Measurements from ENCODE around the gene TPM1.

The TPM1 gene

GRCh38 chr15:63046917-63047760 lies 4.6 kb downstream of the TPM1 start:
- Histone ChIP-seq H3K27me3 (replicated peaks; ENCODE audit: control insufficient read depth, insufficient read depth, low read length, poor library complexity, severe bottlenecking) (peaks cover 28% of the 10 kb centered on the region), H3K27ac (ENCODE audit: insufficient read depth, low read length, poor library complexity, severe bottlenecking) (no peak overlapping the region)

GRCh38 chr15:63047792-63048114 lies 5.2 kb downstream of the TPM1 start:
- no peaks in the 10 kb centered on the region for H3K36me3 ChIP-seq (ENCODE audit: control insufficient read depth, insufficient read depth, low read length)
- DNase-seq = no peak
- peaks cover 17% of the 10 kb centered on the region for H3K4me1 ChIP-seq (ENCODE audit: control insufficient read depth, insufficient read depth, low read length, poor library complexity, severe bottlenecking)

More at GRCh38 chr15:63046917-63047760, 4.6 kb downstream of the TPM1 start:
- DNase-seq = no peak
- Histone ChIP-seq H3K4me3 (ENCODE audit: insufficient read depth, low read depth, low read length, poor library complexity, severe bottlenecking) (no peak overlapping the region), H3K9me3 (ENCODE audit: control insufficient read depth, low read length) (no peaks in the 10 kb centered on the region), H3K4me1 (ENCODE audit: control insufficient read depth, insufficient read depth, low read length, poor library complexity, severe bottlenecking) (peaks cover 23% of the 10 kb centered on the region), H3K36me3 (ENCODE audit: control insufficient read depth, insufficient read depth, low read length) (no peaks in the 10 kb centered on the region)

GRCh38 chr15:63048115-63048775 lies 5.7 kb downstream of the TPM1 start:
- Histone ChIP-seq H3K4me1 (ENCODE audit: control insufficient read depth, insufficient read depth, low read length, poor library complexity, severe bottlenecking) (peaks cover 12% of the 10 kb centered on the region), H3K36me3 (ENCODE audit: control insufficient read depth, insufficient read depth, low read length) (no peaks in the 10 kb centered on the region), H3K27ac (ENCODE audit: insufficient read depth, low read length, poor library complexity, severe bottlenecking) (peak overlapping the region; percentile 58), H3K27me3 (replicated peaks; ENCODE audit: control insufficient read depth, insufficient read depth, low read length, poor library complexity, severe bottlenecking) (peaks cover 17% of the 10 kb centered on the region), H3K9me3 (ENCODE audit: control insufficient read depth, low read length) (no peaks in the 10 kb centered on the region), H3K4me3 (ENCODE audit: insufficient read depth, low read depth, low read length, poor library complexity, severe bottlenecking) (peak overlapping the region; percentile 86)
- DNase-seq = peak; percentile 72 to 80 (median 79)

More at GRCh38 chr15:63047792-63048114, 5.2 kb downstream of the TPM1 start:
- H3K27me3 ChIP-seq (replicated peaks; ENCODE audit: control insufficient read depth, insufficient read depth, low read length, poor library complexity, severe bottlenecking) = peaks cover 22% of the 10 kb centered on the region
- H3K4me3 ChIP-seq (ENCODE audit: insufficient read depth, low read depth, low read length, poor library complexity, severe bottlenecking) = peak overlapping the region; percentile 86
- H3K27ac ChIP-seq (ENCODE audit: insufficient read depth, low read length, poor library complexity, severe bottlenecking) = no peak overlapping the region
- H3K9me3 ChIP-seq (ENCODE audit: control insufficient read depth, low read length) = no peaks in the 10 kb centered on the region

GRCh38 chr15:63048776-63049665 lies 6.5 kb downstream of the TPM1 start:
- Histone ChIP-seq H3K27me3 (replicated peaks; ENCODE audit: control insufficient read depth, insufficient read depth, low read length, poor library complexity, severe bottlenecking) (peaks cover 9% of the 10 kb centered on the region), H3K9me3 (ENCODE audit: control insufficient read depth, low read length) (no peaks in the 10 kb centered on the region), H3K36me3 (ENCODE audit: control insufficient read depth, insufficient read depth, low read length) (no peaks in the 10 kb centered on the region), H3K4me3 (ENCODE audit: insufficient read depth, low read depth, low read length, poor library complexity, severe bottlenecking) (peak overlapping the region; percentile 86), H3K27ac (ENCODE audit: insufficient read depth, low read length, poor library complexity, severe bottlenecking) (peak overlapping the region; percentile 58), H3K4me1 (ENCODE audit: control insufficient read depth, insufficient read depth, low read length, poor library complexity, severe bottlenecking) (peaks cover 5% of the 10 kb centered on the region)
- DNase-seq = no peak

GRCh38 chr15:63049783-63050371 lies 7.3 kb downstream of the TPM1 start:
- H3K27me3 ChIP-seq (replicated peaks; ENCODE audit: control insufficient read depth, insufficient read depth, low read length, poor library complexity, severe bottlenecking) = peaks cover 5% of the 10 kb centered on the region
- H3K4me1 ChIP-seq (ENCODE audit: control insufficient read depth, insufficient read depth, low read length, poor library complexity, severe bottlenecking) = peaks cover 5% of the 10 kb centered on the region
- H3K9me3 ChIP-seq (ENCODE audit: control insufficient read depth, low read length) = no peaks in the 10 kb centered on the region
- DNase-seq = no peak
- no peak overlapping the region for H3K4me3 ChIP-seq (ENCODE audit: insufficient read depth, low read depth, low read length, poor library complexity, severe bottlenecking)
- no peaks in the 10 kb centered on the region for H3K36me3 ChIP-seq (ENCODE audit: control insufficient read depth, insufficient read depth, low read length)
- H3K27ac ChIP-seq (ENCODE audit: insufficient read depth, low read length, poor library complexity, severe bottlenecking) = no peak overlapping the region

GRCh38 chr15:63050731-63051155 lies 8.2 kb downstream of the TPM1 start:
- Histone ChIP-seq H3K4me1 (ENCODE audit: control insufficient read depth, insufficient read depth, low read length, poor library complexity, severe bottlenecking) (peaks cover 5% of the 10 kb centered on the region), H3K9me3 (ENCODE audit: control insufficient read depth, low read length) (no peaks in the 10 kb centered on the region), H3K27ac (ENCODE audit: insufficient read depth, low read length, poor library complexity, severe bottlenecking) (no peak overlapping the region), H3K4me3 (ENCODE audit: insufficient read depth, low read depth, low read length, poor library complexity, severe bottlenecking) (no peak overlapping the region), H3K27me3 (replicated peaks; ENCODE audit: control insufficient read depth, insufficient read depth, low read length, poor library complexity, severe bottlenecking) (no peaks in the 10 kb centered on the region), H3K36me3 (ENCODE audit: control insufficient read depth, insufficient read depth, low read length) (no peaks in the 10 kb centered on the region)
- DNase-seq = no peak

GRCh38 chr15:63051156-63052066 lies 8.9 kb downstream of the TPM1 start:
- peaks cover 5% of the 10 kb centered on the region for H3K4me1 ChIP-seq (ENCODE audit: control insufficient read depth, insufficient read depth, low read length, poor library complexity, severe bottlenecking)
- no peaks in the 10 kb centered on the region for H3K9me3 ChIP-seq (ENCODE audit: control insufficient read depth, low read length)
- H3K36me3 ChIP-seq (ENCODE audit: control insufficient read depth, insufficient read depth, low read length) = no peaks in the 10 kb centered on the region
- H3K4me3 ChIP-seq (ENCODE audit: insufficient read depth, low read depth, low read length, poor library complexity, severe bottlenecking) = no peak overlapping the region
- no peaks in the 10 kb centered on the region for H3K27me3 ChIP-seq (replicated peaks; ENCODE audit: control insufficient read depth, insufficient read depth, low read length, poor library complexity, severe bottlenecking)
- DNase-seq = no peak
- no peak overlapping the region for H3K27ac ChIP-seq (ENCODE audit: insufficient read depth, low read length, poor library complexity, severe bottlenecking)

- H3K4me1 ChIP-seq (ENCODE audit: control insufficient read depth, insufficient read depth, low read length, poor library complexity, severe bottlenecking) = peaks cover 5% of the 10 kb centered on the region
- H3K4me3 ChIP-seq (ENCODE audit: insufficient read depth, low read depth, low read length, poor library complexity, severe bottlenecking) = no peak overlapping the region
- no peaks in the 10 kb centered on the region for H3K27me3 ChIP-seq (replicated peaks; ENCODE audit: control insufficient read depth, insufficient read depth, low read length, poor library complexity, severe bottlenecking)
- DNase-seq = no peak
- no peaks in the 10 kb centered on the region for H3K9me3 ChIP-seq (ENCODE audit: control insufficient read depth, low read length)
- H3K27ac ChIP-seq (ENCODE audit: insufficient read depth, low read length, poor library complexity, severe bottlenecking) = no peak overlapping the region
- H3K36me3 ChIP-seq (ENCODE audit: control insufficient read depth, insufficient read depth, low read length) = peaks cover 1% of the 10 kb centered on the region
Observed at GRCh38 chr15:63052077-63052841, 9.7 kb downstream of the TPM1 start.

Measured in effector memory CD4-positive, alpha-beta T cell (primary cell).